Nucleus accumbens (tissue), 56 donors: Measurements from ENCODE around the gene AP2B1.
"Not testable (repeated sequence)": the region's sequence is repeated elsewhere in the genome, so short reads cannot be mapped to it uniquely, and the experiment has no call there.

ENCODE experiments used
- DNase-seq, 56 donors: peaks; one replicate each; lab custom pipeline; 2025; lab: John Stamatoyannopoulos, UW

AP2B1 gene

GRCh38 chr17:35569405-35569804 is 17.7 kb upstream of the AP2B1 start:
- no peak for DNase-seq

- DNase-seq = no peak
Observed at GRCh38 chr17:35575759-35576158, 11.4 kb upstream of the AP2B1 start.

- peak in 1 of 56 donors; percentile 28 for DNase-seq
Observed at GRCh38 chr17:35577830-35578196, 9.3 kb upstream of the AP2B1 start.

- peak; percentile 47 to 97 (median 88) for DNase-seq
Observed at GRCh38 chr17:35578197-35578928, 8.8 kb upstream of the AP2B1 start, which contains the start of gene PEX12. Gene PEX12, minus strand, starts transcription at chr17:35578571. Its CDS starts 550 bp downstream, at chr17:35578021.

- DNase-seq = no peak
Observed at GRCh38 chr17:35578929-35579432, 8.1 kb upstream of the AP2B1 start.

- no peak for DNase-seq
Observed at GRCh38 chr17:35584061-35584460, 3.1 kb upstream of the AP2B1 start.

- DNase-seq = peak in 1 of 56 donors; percentile 37
Observed at GRCh38 chr17:35586569-35587073, 501 bp upstream of the AP2B1 start.

GRCh38 chr17:35588196-35588920 is 1.2 kb downstream of the AP2B1 start:
- DNase-seq = no peak

- DNase-seq = no peak
Observed at GRCh38 chr17:35596072-35596471, 8.9 kb downstream of the AP2B1 start.

GRCh38 chr17:35596530-35597233 is 9.6 kb downstream of the AP2B1 start:
- no peak for DNase-seq

GRCh38 chr17:35597604-35598003 is 10.5 kb downstream of the AP2B1 start:
- DNase-seq = no peak

GRCh38 chr17:35603674-35604073 is 16.6 kb downstream of the AP2B1 start:
- DNase-seq = peak in 2 of 56 donors; percentile 5 to 7

GRCh38 chr17:35605678-35606077 is 18.6 kb downstream of the AP2B1 start:
- no peak for DNase-seq

- DNase-seq = peak in 1 of 56 donors; percentile 6
Observed at GRCh38 chr17:35607239-35607847, 20.2 kb downstream of the AP2B1 start.

- peak in 6 of 56 donors; percentile 9 to 49 (median 24) for DNase-seq
Observed at GRCh38 chr17:35609831-35610230, 22.7 kb downstream of the AP2B1 start.

GRCh38 chr17:35610746-35611145 is 23.6 kb downstream of the AP2B1 start:
- not testable (repeated sequence) for DNase-seq

- peak in 25 of 56 donors; percentile 0 to 69 (median 15) for DNase-seq
Observed at GRCh38 chr17:35612924-35613521, 25.9 kb downstream of the AP2B1 start.

- DNase-seq = no peak
Observed at GRCh38 chr17:35614810-35615209, 27.7 kb downstream of the AP2B1 start.

GRCh38 chr17:35616536-35616935 is 29.4 kb downstream of the AP2B1 start:
- DNase-seq = no peak

- DNase-seq = no peak
Observed at GRCh38 chr17:35617505-35617904, 30.4 kb downstream of the AP2B1 start.
